HepG2 (cell line): Measurements from ENCODE around the gene CEP68. TPM values are rescaled to one million over a fixed set of nuclear protein-coding genes. Genes with fewer than 3 reads are reported as not detected.

Experiments
- HNF4G ChIP-seq, 2 experiments: sonication (generic) in 1 of 2; formaldehyde crosslinking in 1 of 2; IDR thresholded peaks; 2 replicates each; pipeline versions ENCODE4 v1.4.0 to v1.6.1; 2011 to 2020; ENCODE audit warnings: borderline replicate concordance in 2 of 2, low read depth in 2 of 2, mild to moderate bottlenecking in 2 of 2, low read length in 1 of 2, missing genetic modification reagents in 1 of 2, moderate library complexity in 1 of 2
- POGZ ChIP-seq: sonication (generic); formaldehyde crosslinking; IDR thresholded peaks from 2 replicates; pipeline ENCODE4 v1.4.0; 2020; ENCODE audit warnings: mild to moderate bottlenecking, missing genetic modification reagents
- POLR2A ChIP-seq, 2 experiments: IDR thresholded peaks; 2 replicates each; pipeline ENCODE4 v1.6.1; 2011; ENCODE audit warnings: low read depth in 2 of 2, low read length in 2 of 2, mild to moderate bottlenecking in 1 of 2, moderate library complexity in 1 of 2; ENCODE audit not compliant: insufficient read depth in 1 of 2
- SAFB2 ChIP-seq: sonication (generic); formaldehyde crosslinking; IDR thresholded peaks from 2 replicates; pipeline ENCODE4 v1.5.1; 2020; ENCODE audit warnings: missing genetic modification reagents, low read depth, mild to moderate bottlenecking, borderline replicate concordance
- ZC3H4 ChIP-seq: sonication (generic); formaldehyde crosslinking; IDR thresholded peaks from 2 replicates; pipeline ENCODE4 v1.4.0; 2020; ENCODE audit warnings: missing genetic modification reagents, borderline replicate concordance
- ZNF101 ChIP-seq: sonication (generic); formaldehyde crosslinking; IDR thresholded peaks from 2 replicates; pipeline ENCODE4 v1.4.0; 2020; ENCODE audit warnings: mild to moderate bottlenecking, low read depth, missing genetic modification reagents, borderline replicate concordance
- ZNF652 ChIP-seq: IDR thresholded peaks from 2 replicates; pipeline ENCODE4 v1.6.1; 2016; ENCODE audit warnings: low read depth, borderline replicate concordance
- polyA plus RNA-seq, 8 experiments: library from polyadenylated mRNA; depleted of rRNA in 3 of 8; stranded (reverse) in 7 of 8; unstranded in 1 of 8; fragments of >200 nt; fragmentation: Illumina TruSeq in 4 of 8; extraction: Trizol in 4 of 8; gene quantifications; 2 replicates each; pipeline versions ENCODE4 v1.2.1 to v1.2.3, GENCODE V29; 2011 to 2016; ENCODE audit warnings: low read depth in 4 of 8, missing spikeins in 1 of 8, mixed read lengths in 1 of 8; ENCODE audit not compliant: insufficient read depth in 1 of 8
- total RNA-seq, 5 experiments: library from RNA; depleted of rRNA; stranded (reverse); fragments of >200 nt; fragmentation: Illumina TruSeq; extraction: Trizol; gene quantifications; 2 replicates each; pipeline ENCODE4 v1.2.3, GENCODE V29; 2016; ENCODE audit warnings: low read depth in 1 of 5
- TF ChIP-seq, protein P1 (sequence below): sonication (generic); formaldehyde crosslinking; IDR thresholded peaks from 2 replicates; pipeline ENCODE4 v1.5.0; 2020; ENCODE audit warnings: mild to moderate bottlenecking, missing genetic modification reagents
- TF ChIP-seq, protein P2 (sequence below): sonication (generic); formaldehyde crosslinking; IDR thresholded peaks from 2 replicates; pipeline ENCODE4 v1.8.0; 2022; ENCODE audit warnings: mild to moderate bottlenecking, missing genetic modification reagents

CEP68 gene
- total and polyA plus RNA-seq, 2 of the 13 experiments (the other 11 are each of a cell fraction or from before 2014, with no cell fraction given), result 5.7 to 9.3 TPM

DNA sequence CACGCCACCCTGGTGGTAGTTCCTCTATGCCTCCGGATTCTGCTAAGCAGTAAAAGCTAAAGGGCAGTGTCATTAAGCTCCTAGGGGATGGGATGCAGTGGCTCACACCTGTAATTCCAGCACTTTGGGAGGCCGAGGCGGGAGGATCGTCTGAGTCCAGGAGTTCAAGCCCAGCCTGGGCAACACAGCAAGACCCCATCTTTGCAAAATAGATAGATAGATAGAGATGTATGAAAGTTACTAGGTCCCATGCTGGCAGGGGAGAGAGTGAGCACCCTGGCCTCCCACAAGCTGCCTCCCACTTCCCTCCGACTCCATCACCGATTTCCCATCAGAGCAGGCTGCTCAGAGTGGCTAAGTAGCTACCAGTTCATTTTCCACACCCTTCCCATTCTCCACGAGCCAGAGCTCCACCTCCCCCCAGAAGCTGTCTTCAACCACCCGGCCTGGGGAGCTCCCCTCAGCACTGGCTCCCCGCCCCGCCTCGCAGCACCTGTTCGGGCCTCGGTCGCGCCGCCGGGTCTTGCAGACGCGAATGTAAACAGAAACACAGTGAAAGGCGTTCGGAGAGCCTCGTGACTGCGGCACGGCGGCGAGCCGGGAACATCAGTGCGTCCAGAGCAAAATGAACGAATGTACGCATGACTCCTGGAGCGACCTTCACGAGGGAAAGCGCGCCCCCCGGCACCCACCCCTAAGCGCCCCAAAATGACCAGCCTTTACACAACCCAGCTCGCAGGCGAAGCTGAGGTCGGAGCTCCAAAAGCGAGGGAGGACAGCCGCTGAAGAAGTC lies 598 bp upstream of the CEP68 start (continued):
- TF ChIP-seq, protein P1, sequence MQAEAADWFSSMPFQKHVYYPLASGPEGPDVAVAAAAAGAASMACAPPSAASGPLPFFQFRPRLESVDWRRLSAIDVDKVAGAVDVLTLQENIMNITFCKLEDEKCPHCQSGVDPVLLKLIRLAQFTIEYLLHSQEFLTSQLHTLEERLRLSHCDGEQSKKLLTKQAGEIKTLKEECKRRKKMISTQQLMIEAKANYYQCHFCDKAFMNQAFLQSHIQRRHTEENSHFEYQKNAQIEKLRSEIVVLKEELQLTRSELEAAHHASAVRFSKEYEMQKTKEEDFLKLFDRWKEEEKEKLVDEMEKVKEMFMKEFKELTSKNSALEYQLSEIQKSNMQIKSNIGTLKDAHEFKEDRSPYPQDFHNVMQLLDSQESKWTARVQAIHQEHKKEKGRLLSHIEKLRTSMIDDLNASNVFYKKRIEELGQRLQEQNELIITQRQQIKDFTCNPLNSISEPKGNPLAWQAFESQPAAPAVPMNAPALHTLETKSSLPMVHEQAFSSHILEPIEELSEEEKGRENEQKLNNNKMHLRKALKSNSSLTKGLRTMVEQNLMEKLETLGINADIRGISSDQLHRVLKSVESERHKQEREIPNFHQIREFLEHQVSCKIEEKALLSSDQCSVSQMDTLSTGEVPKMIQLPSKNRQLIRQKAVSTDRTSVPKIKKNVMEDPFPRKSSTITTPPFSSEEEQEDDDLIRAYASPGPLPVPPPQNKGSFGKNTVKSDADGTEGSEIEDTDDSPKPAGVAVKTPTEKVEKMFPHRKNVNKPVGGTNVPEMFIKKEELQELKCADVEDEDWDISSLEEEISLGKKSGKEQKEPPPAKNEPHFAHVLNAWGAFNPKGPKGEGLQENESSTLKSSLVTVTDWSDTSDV, result peak; percentile 88; the same call in 1 of the 2 replicates
- TF ChIP-seq HNF4G (IDR thresholded peaks at IDR 0.05; ENCODE audit: borderline replicate concordance, low read depth, low read length), result no peak
- TF ChIP-seq HNF4G (CRISPR knock-in tag; IDR thresholded peaks at IDR 0.05; ENCODE audit: borderline replicate concordance, low read depth), result no peak
- TF ChIP-seq ZNF101 (CRISPR knock-in tag), result no peak
- TF ChIP-seq SAFB2, result no peak
- TF ChIP-seq ZNF652 (CRISPR knock-in tag), result no peak
- no peak for TF ChIP-seq POGZ
- no peak for TF ChIP-seq ZC3H4
- TF ChIP-seq POLR2A (IDR thresholded peaks at IDR 0.05; ENCODE audit: insufficient read depth in 1 of 2, low read depth in 2 of 2, low read length in 2 of 2), result no peak
- TF ChIP-seq, protein P2, sequence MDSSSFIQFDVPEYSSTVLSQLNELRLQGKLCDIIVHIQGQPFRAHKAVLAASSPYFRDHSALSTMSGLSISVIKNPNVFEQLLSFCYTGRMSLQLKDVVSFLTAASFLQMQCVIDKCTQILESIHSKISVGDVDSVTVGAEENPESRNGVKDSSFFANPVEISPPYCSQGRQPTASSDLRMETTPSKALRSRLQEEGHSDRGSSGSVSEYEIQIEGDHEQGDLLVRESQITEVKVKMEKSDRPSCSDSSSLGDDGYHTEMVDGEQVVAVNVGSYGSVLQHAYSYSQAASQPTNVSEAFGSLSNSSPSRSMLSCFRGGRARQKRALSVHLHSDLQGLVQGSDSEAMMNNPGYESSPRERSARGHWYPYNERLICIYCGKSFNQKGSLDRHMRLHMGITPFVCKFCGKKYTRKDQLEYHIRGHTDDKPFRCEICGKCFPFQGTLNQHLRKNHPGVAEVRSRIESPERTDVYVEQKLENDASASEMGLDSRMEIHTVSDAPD (CRISPR knock-in tag), result peak; percentile 14; the same call in 1 of the 2 replicates
